ENCODE results near the gene MICOS13.

DNA sequence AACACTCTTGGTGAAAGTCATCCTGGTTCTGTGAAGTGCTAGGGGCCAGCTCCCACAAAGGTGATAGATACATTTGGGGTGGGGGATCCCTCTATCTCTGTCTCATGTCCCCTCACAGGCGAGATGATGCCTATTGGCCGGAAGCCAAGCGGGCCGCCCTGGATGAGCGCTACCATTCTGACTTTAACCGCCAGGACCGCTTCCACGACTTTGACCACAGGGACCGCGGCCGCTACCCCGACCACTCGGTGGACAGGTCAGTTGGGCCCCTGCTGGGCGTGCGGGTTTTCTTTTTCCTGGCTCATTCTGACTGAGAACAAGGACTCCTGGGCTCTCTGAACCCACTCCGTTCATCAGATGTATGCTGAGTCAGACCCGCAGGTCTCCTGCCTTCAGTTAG is 16.4 kb downstream of the MICOS13 start:
- TF ChIP-seq, protein P1, sequence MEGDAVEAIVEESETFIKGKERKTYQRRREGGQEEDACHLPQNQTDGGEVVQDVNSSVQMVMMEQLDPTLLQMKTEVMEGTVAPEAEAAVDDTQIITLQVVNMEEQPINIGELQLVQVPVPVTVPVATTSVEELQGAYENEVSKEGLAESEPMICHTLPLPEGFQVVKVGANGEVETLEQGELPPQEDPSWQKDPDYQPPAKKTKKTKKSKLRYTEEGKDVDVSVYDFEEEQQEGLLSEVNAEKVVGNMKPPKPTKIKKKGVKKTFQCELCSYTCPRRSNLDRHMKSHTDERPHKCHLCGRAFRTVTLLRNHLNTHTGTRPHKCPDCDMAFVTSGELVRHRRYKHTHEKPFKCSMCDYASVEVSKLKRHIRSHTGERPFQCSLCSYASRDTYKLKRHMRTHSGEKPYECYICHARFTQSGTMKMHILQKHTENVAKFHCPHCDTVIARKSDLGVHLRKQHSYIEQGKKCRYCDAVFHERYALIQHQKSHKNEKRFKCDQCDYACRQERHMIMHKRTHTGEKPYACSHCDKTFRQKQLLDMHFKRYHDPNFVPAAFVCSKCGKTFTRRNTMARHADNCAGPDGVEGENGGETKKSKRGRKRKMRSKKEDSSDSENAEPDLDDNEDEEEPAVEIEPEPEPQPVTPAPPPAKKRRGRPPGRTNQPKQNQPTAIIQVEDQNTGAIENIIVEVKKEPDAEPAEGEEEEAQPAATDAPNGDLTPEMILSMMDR (IDR thresholded peaks at IDR 0.05): no peak
- TF ChIP-seq POLR2AphosphoS5 (IDR thresholded peaks at IDR 0.05): no peak

All from esophagus muscularis mucosa (tissue), 3 donors.